Adrenal gland (tissue), 5 donors: ENCODE results near the gene FZD8.

ENCODE experiments used
- CTCF ChIP-seq, 6 experiments: fragments of 450-650 bp in 4 of 6; fragments of 200-600 bp in 2 of 6; sonication (generic) in 1 of 6; IDR thresholded peaks; 1 replicate in 5 of 6; 2 replicates in 1 of 6; pipeline versions ENCODE4 v1.5.1 to v1.8.0; 2016 to 2021; ENCODE audit warnings: antibody characterized with exemption in 6 of 6, mild to moderate bottlenecking in 2 of 6, moderate library complexity in 1 of 6
- POLR2A ChIP-seq, 2 donors: fragments of 450-650 bp; IDR thresholded peaks; one replicate each; pipeline ENCODE4 v1.6.1; 2017; ENCODE audit warnings: antibody characterized with exemption in 2 of 2, mild to moderate bottlenecking in 2 of 2, moderate library complexity in 1 of 2
- donor health status: DM: no; HTN: no; CAD: no.

- no peak for TF ChIP-seq POLR2A (IDR thresholded peaks at IDR 0.05)
- no peak for TF ChIP-seq CTCF (IDR thresholded peaks at IDR 0.05)
These were observed 2.2 kb upstream of the FZD8 start for GRCh38 chr10:35644050-35644950.
